H9 (cell line): ENCODE data around the gene RNF111. TPM values are rescaled to one million over a fixed set of nuclear protein-coding genes. Genes with fewer than 3 reads are reported as not detected.

Source experiments
- DNase-seq: peaks from one replicate; pipeline ENCODE4 v3.0.0-alpha.2; 2017
- H2AFZ ChIP-seq: one replicate; pipeline ENCODE4 v1.6.1; 2013; ENCODE audit warnings: mild to moderate bottlenecking, low read length, control low read depth, moderate library complexity
- H2AK5ac ChIP-seq: 2 replicates; pipeline ENCODE4 v1.6.1; 2013; ENCODE audit warnings: low read length, control low read depth, mixed read lengths; ENCODE audit not compliant: insufficient read length
- H2BK120ac ChIP-seq: one replicate; pipeline ENCODE4 v1.6.1; 2013; ENCODE audit warnings: low read depth, mild to moderate bottlenecking, low read length, control low read depth, inconsistent platforms; ENCODE audit not compliant: poor library complexity, severe bottlenecking
- H2BK12ac ChIP-seq: 2 replicates; pipeline ENCODE4 v1.6.1; 2013; ENCODE audit warnings: low read length, control low read depth, mixed read lengths, low read depth; ENCODE audit not compliant: insufficient read length
- H2BK15ac ChIP-seq: 2 replicates; pipeline ENCODE4 v1.6.1; 2013; ENCODE audit warnings: low read depth, low read length, control low read depth
- H2BK20ac ChIP-seq: one replicate; pipeline ENCODE4 v1.6.1; 2013; ENCODE audit warnings: low read depth, mild to moderate bottlenecking, low read length, control low read depth, inconsistent platforms; ENCODE audit not compliant: poor library complexity, severe bottlenecking
- H2BK5ac ChIP-seq: 2 replicates; pipeline ENCODE4 v1.6.1; 2013; ENCODE audit warnings: low read length, control low read depth, mixed read lengths; ENCODE audit not compliant: insufficient read length
- H3K14ac ChIP-seq: 2 replicates; pipeline ENCODE4 v1.6.1; 2013; ENCODE audit warnings: low read length, control low read depth; ENCODE audit not compliant: insufficient read depth
- H3K18ac ChIP-seq: 2 replicates; pipeline ENCODE4 v1.6.1; 2013; ENCODE audit warnings: low read depth, mild to moderate bottlenecking, mixed read lengths, low read length, control low read depth; ENCODE audit not compliant: insufficient read length
- H3K23ac ChIP-seq: 2 replicates; pipeline ENCODE4 v1.6.1; 2013; ENCODE audit warnings: low read length, control low read depth, mixed read lengths, low read depth; ENCODE audit not compliant: insufficient read length
- H3K23me2 ChIP-seq: 2 replicates; pipeline ENCODE4 v1.6.1; 2013; ENCODE audit warnings: low read depth, mild to moderate bottlenecking, mixed read lengths, low read length, control low read depth; ENCODE audit not compliant: insufficient read length, poor library complexity, severe bottlenecking
- H3K27ac ChIP-seq: 2 replicates; pipeline ENCODE4 v1.5.1; 2013; ENCODE audit warnings: low read length, control low read depth, mixed read lengths, low read depth; ENCODE audit not compliant: insufficient read length
- H3K27me3 ChIP-seq: 2 replicates; pipeline ENCODE4 v1.6.1; 2013; ENCODE audit warnings: low read length, control low read depth, inconsistent platforms; ENCODE audit not compliant: insufficient read depth
- H3K4ac ChIP-seq: 2 replicates; pipeline ENCODE4 v1.6.1; 2013; ENCODE audit warnings: low read depth, mild to moderate bottlenecking, control low read depth, inconsistent platforms, low read length, moderate library complexity
- H3K4me1 ChIP-seq: 2 replicates; pipeline ENCODE4 v1.6.1; 2013; ENCODE audit warnings: low read length, control low read depth, inconsistent platforms; ENCODE audit not compliant: insufficient read depth
- H3K4me2 ChIP-seq: 2 replicates; pipeline ENCODE4 v1.6.1; 2013; ENCODE audit warnings: low read length, control low read depth, mixed read lengths; ENCODE audit not compliant: insufficient read length, insufficient read depth
- H3K56ac ChIP-seq: 2 replicates; pipeline ENCODE4 v1.6.1; 2013; ENCODE audit warnings: low read depth, mild to moderate bottlenecking, mixed read lengths, low read length, control low read depth; ENCODE audit not compliant: insufficient read length
- H3K79me1 ChIP-seq: 2 replicates; pipeline ENCODE4 v1.6.1; 2013; ENCODE audit warnings: low read depth, mild to moderate bottlenecking, moderate library complexity, low read length, control low read depth, inconsistent platforms; ENCODE audit not compliant: insufficient read depth, poor library complexity, severe bottlenecking
- H3K79me2 ChIP-seq: 2 replicates; pipeline ENCODE4 v1.6.1; 2013; ENCODE audit warnings: low read length, control low read depth, inconsistent platforms; ENCODE audit not compliant: insufficient read depth
- H3K9ac ChIP-seq: 2 replicates; pipeline ENCODE4 v1.6.1; 2013; ENCODE audit warnings: low read length, control low read depth, mixed read lengths; ENCODE audit not compliant: insufficient read length; ENCODE audit errors: extremely low read depth
- H3K9me3 ChIP-seq: one replicate; pipeline ENCODE4 v1.6.1; 2013; ENCODE audit warnings: low read depth, low read length, inconsistent platforms; ENCODE audit not compliant: control insufficient read depth
- H3T11ph ChIP-seq: one replicate; pipeline ENCODE4 v1.6.1; 2013; ENCODE audit warnings: mild to moderate bottlenecking, low read length, control low read depth, inconsistent platforms
- H4K20me1 ChIP-seq: one replicate; pipeline ENCODE4 v1.6.1; 2013; ENCODE audit not compliant: control insufficient read depth, insufficient read length, insufficient read depth
- H4K5ac ChIP-seq: 2 replicates; pipeline ENCODE4 v1.6.1; 2013; ENCODE audit warnings: low read depth, mild to moderate bottlenecking, mixed read lengths, low read length, control low read depth; ENCODE audit not compliant: insufficient read length
- H4K8ac ChIP-seq: replicated peaks from 2 replicates; pipeline ENCODE4 v1.6.1; 2013; ENCODE audit warnings: low read length, control low read depth, mixed read lengths, low read depth; ENCODE audit not compliant: insufficient read length
- H4K91ac ChIP-seq: 2 replicates; pipeline ENCODE4 v1.6.1; 2013; ENCODE audit warnings: low read depth, mild to moderate bottlenecking, moderate library complexity, mixed read lengths, low read length, control low read depth; ENCODE audit not compliant: insufficient read length
- H3K27ac Mint-ChIP-seq, 3 experiments: 2 replicates in 2 of 3; 3 replicates in 1 of 3; pipeline ENCODE4 v1.8.0; 2020 to 2021; ENCODE audit warnings: mixed read lengths in 3 of 3, mild to moderate bottlenecking in 1 of 3, moderate library complexity in 1 of 3
- H3K27me3 Mint-ChIP-seq: 2 replicates; pipeline ENCODE4 v1.8.0; 2021; ENCODE audit warnings: low read depth, mild to moderate bottlenecking, moderate library complexity, mixed read lengths
- H3K36me3 Mint-ChIP-seq, 3 experiments: 2 replicates in 2 of 3; 3 replicates in 1 of 3; pipeline ENCODE4 v1.8.0; 2020 to 2021; ENCODE audit warnings: low read depth in 3 of 3, mixed read lengths in 3 of 3; ENCODE audit not compliant: insufficient read depth in 1 of 3
- H3K4me1 Mint-ChIP-seq, 2 experiments: 2 replicates each; pipeline ENCODE4 v1.8.0; 2020; ENCODE audit warnings: mixed read lengths in 2 of 2
- H3K4me3 Mint-ChIP-seq, 2 experiments: 2 replicates in 1 of 2; 3 replicates in 1 of 2; pipeline ENCODE4 v1.8.0; 2020 to 2021; ENCODE audit warnings: mild to moderate bottlenecking in 2 of 2, mixed read lengths in 2 of 2, moderate library complexity in 1 of 2
- H3K9me3 Mint-ChIP-seq, 2 experiments: 2 replicates in 1 of 2; 3 replicates in 1 of 2; pipeline ENCODE4 v1.8.0; 2020; ENCODE audit warnings: mild to moderate bottlenecking in 2 of 2, mixed read lengths in 2 of 2, moderate library complexity in 1 of 2
- WGBS: extraction: QIAGEN DNeasy Blood & Tissue Kit; methylation state at CpG from one replicate; pipeline ENCODE4 v1.1.7; 2013; ENCODE audit warnings: missing lambda C conversion rate, low lambda C conversion rate, mixed read lengths; ENCODE audit not compliant: insufficient read length; ENCODE audit errors: extremely low coverage; 5-methylcytosine and 5-hydroxymethylcytosine counted together
- total RNA-seq: library from RNA; stranded (reverse); gene quantifications from 2 replicates; pipeline ENCODE4 v1.2.1, GENCODE V29; 2021
- TF ChIP-seq, protein P1 (sequence below): fragments of 200-600 bp; sonication (generic); conservative IDR thresholded peaks from 3 replicates; pipeline ENCODE4 v1.8.0; 2021; ENCODE audit warnings: antibody characterized with exemption, mild to moderate bottlenecking

The RNF111 gene
- total RNA-seq, 1 experiment from 2014 or later, result 28.0 TPM

DNA sequence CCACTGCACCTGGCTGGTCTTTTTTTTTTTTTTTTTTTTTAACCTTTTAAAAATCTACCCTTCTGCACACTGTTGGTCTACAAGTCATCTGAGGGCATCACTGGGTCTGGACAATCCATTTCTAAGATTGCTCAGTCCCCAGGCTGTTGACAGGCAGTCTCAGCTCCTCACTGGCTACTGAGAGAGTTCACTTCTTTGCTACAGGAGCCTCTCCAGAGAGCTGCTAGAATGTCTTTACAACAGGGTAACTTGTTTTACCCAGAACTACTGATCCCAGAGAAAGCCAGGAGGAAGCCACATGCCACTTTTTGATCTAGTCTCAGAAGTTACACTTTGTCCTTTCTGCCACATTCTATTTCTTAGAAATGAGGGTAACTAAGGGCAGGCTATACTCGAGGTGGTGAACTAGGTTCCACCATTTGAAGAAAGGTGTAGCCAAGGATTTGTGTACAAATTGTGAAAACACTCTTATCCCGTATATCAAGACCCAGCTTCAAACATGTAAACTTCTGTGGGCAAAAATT, 111.8 kb downstream of the RNF111 start:
- Mint-ChIP-seq H3K4me1 (peaks cover 2% of the 10 kb centered on the region in 2 experiments), H3K27ac (peak overlapping the region in 1 of 3 experiments; percentile 61; a peak in 1 of 7 replicates), H3K27me3 (no peaks in the 10 kb centered on the region), H3K9me3 (no peaks in the 10 kb centered on the region), H3K4me3 (no peak overlapping the region), H3K36me3 (peaks cover 0 to 16% (median 10%) of the 10 kb centered on the region in 3 experiments; a peak in 5 of 7 replicates)
- no peak overlapping the region for H3T11ph ChIP-seq
- no peak overlapping the region for H2BK15ac ChIP-seq
- H3K14ac ChIP-seq, result no peak overlapping the region
- no peak overlapping the region for H2BK5ac ChIP-seq
- TF ChIP-seq, protein P1, sequence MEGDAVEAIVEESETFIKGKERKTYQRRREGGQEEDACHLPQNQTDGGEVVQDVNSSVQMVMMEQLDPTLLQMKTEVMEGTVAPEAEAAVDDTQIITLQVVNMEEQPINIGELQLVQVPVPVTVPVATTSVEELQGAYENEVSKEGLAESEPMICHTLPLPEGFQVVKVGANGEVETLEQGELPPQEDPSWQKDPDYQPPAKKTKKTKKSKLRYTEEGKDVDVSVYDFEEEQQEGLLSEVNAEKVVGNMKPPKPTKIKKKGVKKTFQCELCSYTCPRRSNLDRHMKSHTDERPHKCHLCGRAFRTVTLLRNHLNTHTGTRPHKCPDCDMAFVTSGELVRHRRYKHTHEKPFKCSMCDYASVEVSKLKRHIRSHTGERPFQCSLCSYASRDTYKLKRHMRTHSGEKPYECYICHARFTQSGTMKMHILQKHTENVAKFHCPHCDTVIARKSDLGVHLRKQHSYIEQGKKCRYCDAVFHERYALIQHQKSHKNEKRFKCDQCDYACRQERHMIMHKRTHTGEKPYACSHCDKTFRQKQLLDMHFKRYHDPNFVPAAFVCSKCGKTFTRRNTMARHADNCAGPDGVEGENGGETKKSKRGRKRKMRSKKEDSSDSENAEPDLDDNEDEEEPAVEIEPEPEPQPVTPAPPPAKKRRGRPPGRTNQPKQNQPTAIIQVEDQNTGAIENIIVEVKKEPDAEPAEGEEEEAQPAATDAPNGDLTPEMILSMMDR, result no peak
- no peak overlapping the region for H2BK12ac ChIP-seq
- no peaks in the 10 kb centered on the region for H4K20me1 ChIP-seq
- H2AK5ac ChIP-seq, result no peak overlapping the region
- H3K23ac ChIP-seq, result no peak overlapping the region
- H2AFZ ChIP-seq, result no peak overlapping the region
- no peak overlapping the region for H4K8ac ChIP-seq
- no peak overlapping the region for H3K18ac ChIP-seq
- H2BK120ac ChIP-seq, result no peak overlapping the region
- H3K23me2 ChIP-seq, result no peaks in the 10 kb centered on the region
- H4K91ac ChIP-seq, result no peak overlapping the region
- H3K4ac ChIP-seq, result no peak overlapping the region
- no peaks in the 10 kb centered on the region for H3K27me3 ChIP-seq
- no peak overlapping the region for H3K9ac ChIP-seq
- H3K56ac ChIP-seq, result no peak overlapping the region
- H3K9me3 ChIP-seq, result no peaks in the 10 kb centered on the region
- WGBS, result no CpG with 5 or more reads among the region's 2 CpGs
- no peak overlapping the region for H3K4me2 ChIP-seq
- no peak overlapping the region for H2BK20ac ChIP-seq
- H3K27ac ChIP-seq, result no peak overlapping the region
- H3K79me1 ChIP-seq, result no peaks in the 10 kb centered on the region
- no peak overlapping the region for H4K5ac ChIP-seq
- no peaks in the 10 kb centered on the region for H3K79me2 ChIP-seq
- H3K4me1 ChIP-seq, result no peaks in the 10 kb centered on the region
- no peak for DNase-seq
